Spinal cord (tissue), 10 donors: Measurements from ENCODE around the gene TMEM117. TPM values are rescaled to one million over a fixed set of nuclear protein-coding genes. Genes with fewer than 3 reads are reported as not detected.
"Not testable (repeated sequence)": the region's sequence is repeated elsewhere in the genome, so short reads cannot be mapped to it uniquely, and the experiment has no call there.

ENCODE experiments used
- DNase-seq, 6 donors: peaks; one replicate each; pipeline versions ENCODE4 v3.0.0 to v3.0.0-alpha.2; 2013 to 2015; ENCODE audit warnings: low spot score in 6 of 6, low read depth in 4 of 6
- H3K27ac ChIP-seq: one replicate; pipeline ENCODE4 v1.5.1; 2013; ENCODE audit warnings: low read depth, low read length, control low read depth
- H3K27me3 ChIP-seq: one replicate; pipeline ENCODE4 v1.6.1; 2013; ENCODE audit warnings: low read length; ENCODE audit not compliant: control insufficient read depth, insufficient read depth
- H3K36me3 ChIP-seq: one replicate; pipeline ENCODE4 v1.6.1; 2013; ENCODE audit warnings: low read length; ENCODE audit not compliant: control insufficient read depth, insufficient read depth
- H3K4me1 ChIP-seq: one replicate; pipeline ENCODE4 v1.6.1; 2013; ENCODE audit warnings: low read length; ENCODE audit not compliant: control insufficient read depth, insufficient read depth
- H3K4me3 ChIP-seq: one replicate; pipeline ENCODE4 v1.5.1; 2013; ENCODE audit warnings: low read depth, low read length, control low read depth
- H3K9me3 ChIP-seq: one replicate; pipeline ENCODE4 v1.6.1; 2013; ENCODE audit warnings: low read length; ENCODE audit not compliant: control insufficient read depth, insufficient read depth
- WGBS: methylation state at CpG from one replicate; pipeline ENCODE4 v1.1.5; 2013; ENCODE audit warnings: missing lambda C conversion rate; ENCODE audit not compliant: insufficient coverage; 5-methylcytosine and 5-hydroxymethylcytosine counted together
- polyA plus RNA-seq, 2 donors: library from polyadenylated mRNA; unstranded; fragments of 120-200 nt; gene quantifications; one replicate each; pipeline ENCODE4 v1.2.1, GENCODE V29; 2013; ENCODE audit not compliant: insufficient read length in 2 of 2
- total RNA-seq, 2 donors: library from RNA; depleted of rRNA in 1 of 2; stranded (reverse); fragments of 120-200 nt in 1 of 2; fragments of >200 nt in 1 of 2; gene quantifications; one replicate each; pipeline versions ENCODE4 v1.2.3 to v1.2.4, GENCODE V29; 2013 to 2014
- donor health status: healthy.

TMEM117 gene
- total and polyA plus RNA-seq, 4 donors, result 14.7 to 52.8 (median 23.1) TPM

DNA sequence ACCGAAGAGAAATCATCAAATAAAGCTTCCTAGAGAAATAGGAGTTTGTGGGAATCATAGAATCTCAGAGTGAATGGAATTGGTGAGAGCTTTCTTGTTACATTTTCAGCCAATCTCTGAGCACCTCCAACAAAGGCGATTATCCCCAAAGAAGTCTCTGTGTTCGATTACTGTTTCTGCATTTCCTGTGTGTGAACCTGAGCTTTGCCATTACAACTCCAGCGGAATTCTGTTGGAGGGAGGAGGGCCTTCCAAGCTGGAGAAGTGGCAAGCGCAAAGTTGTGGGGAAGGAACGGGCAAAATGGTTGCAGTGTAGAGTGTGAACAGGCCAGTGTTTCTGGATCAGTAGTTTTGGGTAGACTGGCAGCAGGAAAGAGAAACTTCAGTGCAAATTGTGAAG, 23.1 kb downstream of the TMEM117 start:
- Histone ChIP-seq H3K9me3 (no peaks in the 10 kb centered on the region), H3K27me3 (no peaks in the 10 kb centered on the region), H3K36me3 (peaks cover 4% of the 10 kb centered on the region), H3K27ac (no peak overlapping the region), H3K4me3 (no peak overlapping the region), H3K4me1 (no peaks in the 10 kb centered on the region)
- 94% methylated on average over 3 of the region's 6 CpGs for WGBS
- no peak for DNase-seq

DNA sequence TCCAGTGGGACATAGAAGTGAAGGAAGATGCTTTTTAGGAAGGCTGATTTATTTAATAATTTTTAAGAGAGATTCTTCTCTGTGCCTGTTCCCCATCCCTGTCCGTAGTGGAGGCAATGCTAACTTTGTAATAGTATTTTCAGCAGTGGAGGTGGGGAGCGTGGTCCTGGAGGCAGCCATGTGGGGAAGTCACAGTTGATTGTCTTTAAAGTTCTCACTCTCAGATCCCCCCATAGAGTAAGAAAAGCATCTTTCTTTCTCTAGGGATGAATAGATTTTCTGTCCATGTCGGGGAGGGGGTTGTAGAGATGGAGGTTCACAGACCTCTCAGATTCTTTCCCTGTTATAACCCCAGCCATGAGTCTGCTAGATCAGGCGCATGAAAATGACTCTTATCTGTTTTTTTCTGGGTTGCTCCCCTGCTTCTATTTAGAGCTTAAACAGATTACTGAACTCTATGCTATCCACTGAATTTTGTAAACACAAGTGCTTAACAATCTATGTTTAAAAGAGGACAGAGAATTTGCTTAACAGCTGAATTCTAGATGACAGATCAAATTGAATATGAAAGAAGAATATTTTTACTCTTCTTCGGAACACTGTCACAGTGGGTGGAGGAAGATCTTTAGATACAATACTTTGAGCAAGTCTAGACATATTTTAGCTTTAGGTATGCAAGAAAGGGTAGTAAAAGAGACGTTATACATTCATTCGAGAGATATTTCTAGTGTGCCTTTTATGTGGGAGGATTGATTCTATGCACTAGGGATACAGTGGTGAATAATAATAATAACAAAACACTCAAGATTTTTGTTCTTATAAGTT, 25.3 kb downstream of the TMEM117 start:
- H3K9me3 ChIP-seq, result no peaks in the 10 kb centered on the region
- WGBS, result no CpG with 5 or more reads among the region's 7 CpGs
- H3K36me3 ChIP-seq, result peaks cover 5% of the 10 kb centered on the region
- no peaks in the 10 kb centered on the region for H3K4me1 ChIP-seq
- no peak for DNase-seq
- H3K27ac ChIP-seq, result no peak overlapping the region
- no peak overlapping the region for H3K4me3 ChIP-seq
- no peaks in the 10 kb centered on the region for H3K27me3 ChIP-seq

DNA sequence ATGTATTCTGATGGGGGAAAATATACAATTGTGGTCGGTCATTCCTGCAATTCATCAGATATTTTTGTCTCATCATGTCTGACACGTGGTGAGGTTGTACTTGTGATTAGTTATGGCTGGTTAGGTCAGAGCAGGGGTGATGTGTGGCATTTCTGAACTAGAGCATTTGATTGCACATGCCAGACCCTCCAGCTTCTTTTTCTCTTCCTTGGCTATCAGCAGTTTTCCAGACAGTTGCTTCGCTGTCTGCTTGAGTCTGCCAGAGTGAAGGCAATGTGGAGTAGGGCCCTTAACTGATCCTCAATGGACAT, 25.9 kb downstream of the TMEM117 start:
- Histone ChIP-seq H3K27me3 (no peaks in the 10 kb centered on the region), H3K36me3 (peaks cover 5% of the 10 kb centered on the region), H3K9me3 (no peaks in the 10 kb centered on the region), H3K4me3 (no peak overlapping the region), H3K4me1 (no peaks in the 10 kb centered on the region), H3K27ac (no peak overlapping the region)
- WGBS, result 100% methylated on average over 2 of the region's 3 CpGs
- no peak for DNase-seq

- no peaks in the 10 kb centered on the region for H3K9me3 ChIP-seq
- no peak overlapping the region for H3K27ac ChIP-seq
- WGBS, result 98% methylated on average over 20 of the region's 23 CpGs
- H3K36me3 ChIP-seq, result peaks cover 5% of the 10 kb centered on the region
- H3K27me3 ChIP-seq, result no peaks in the 10 kb centered on the region
- H3K4me3 ChIP-seq, result no peak overlapping the region
- DNase-seq, result no peak
- H3K4me1 ChIP-seq, result no peaks in the 10 kb centered on the region
Measured at GRCh38 chr12:43863770-43864366, 28.0 kb downstream of the TMEM117 start.

GRCh38 chr12:43864557-43864956, 28.7 kb downstream of the TMEM117 start:
- not testable (repeated sequence) for H3K27ac ChIP-seq, H3K27me3 ChIP-seq, H3K36me3 ChIP-seq, H3K4me1 ChIP-seq, H3K4me3 ChIP-seq, H3K9me3 ChIP-seq, DNase-seq
- 74% methylated on average over 3 of the region's 5 CpGs for WGBS

GRCh38 chr12:43869184-43869583, 33.3 kb downstream of the TMEM117 start:
- Histone ChIP-seq H3K27ac (no peak overlapping the region), H3K9me3 (no peaks in the 10 kb centered on the region), H3K4me3 (no peak overlapping the region), H3K4me1 (no peaks in the 10 kb centered on the region), H3K27me3 (no peaks in the 10 kb centered on the region), H3K36me3 (no peaks in the 10 kb centered on the region)
- peak in 1 of 6 donors; percentile 3 for DNase-seq
- WGBS, result no CpG with 5 or more reads among the region's 1 CpG

- H3K9me3 ChIP-seq, H3K4me1 ChIP-seq, DNase-seq, H3K4me3 ChIP-seq, H3K27ac ChIP-seq, H3K36me3 ChIP-seq, H3K27me3 ChIP-seq: not testable (repeated sequence)
Measured at GRCh38 chr12:43869765-43870164, 33.9 kb downstream of the TMEM117 start.

DNA sequence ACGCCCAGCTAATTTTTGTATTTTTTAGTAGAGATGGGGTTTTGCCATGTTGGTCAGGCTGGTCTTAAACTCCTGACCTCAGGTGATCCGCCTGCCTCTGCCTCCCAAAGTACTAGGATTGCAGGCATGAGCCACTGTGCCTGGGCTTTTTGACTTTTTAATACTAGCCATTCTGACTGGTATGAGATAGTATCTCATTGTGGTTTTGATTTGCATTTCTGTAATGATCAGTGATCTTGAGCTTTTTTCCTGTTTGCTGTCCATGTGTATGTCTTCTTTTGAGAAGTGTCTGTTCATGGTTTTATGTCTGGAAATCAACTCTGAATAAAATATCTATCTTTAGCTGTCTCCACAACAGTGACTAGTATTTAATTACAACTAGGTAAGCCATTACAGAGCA, 35.4 kb downstream of the TMEM117 start:
- WGBS, result 86% methylated on average over 1 of the region's 2 CpGs
- H3K4me1 ChIP-seq, H3K9me3 ChIP-seq, DNase-seq, H3K27ac ChIP-seq, H3K27me3 ChIP-seq, H3K36me3 ChIP-seq, H3K4me3 ChIP-seq: not testable (repeated sequence)

GRCh38 chr12:43872396-43872795, 36.5 kb downstream of the TMEM117 start:
- Histone ChIP-seq H3K9me3 (no peaks in the 10 kb centered on the region), H3K27ac (no peak overlapping the region), H3K36me3 (no peaks in the 10 kb centered on the region), H3K27me3 (no peaks in the 10 kb centered on the region), H3K4me3 (no peak overlapping the region), H3K4me1 (no peaks in the 10 kb centered on the region)
- DNase-seq, result no peak
- no CpG with 5 or more reads among the region's 2 CpGs for WGBS

DNA sequence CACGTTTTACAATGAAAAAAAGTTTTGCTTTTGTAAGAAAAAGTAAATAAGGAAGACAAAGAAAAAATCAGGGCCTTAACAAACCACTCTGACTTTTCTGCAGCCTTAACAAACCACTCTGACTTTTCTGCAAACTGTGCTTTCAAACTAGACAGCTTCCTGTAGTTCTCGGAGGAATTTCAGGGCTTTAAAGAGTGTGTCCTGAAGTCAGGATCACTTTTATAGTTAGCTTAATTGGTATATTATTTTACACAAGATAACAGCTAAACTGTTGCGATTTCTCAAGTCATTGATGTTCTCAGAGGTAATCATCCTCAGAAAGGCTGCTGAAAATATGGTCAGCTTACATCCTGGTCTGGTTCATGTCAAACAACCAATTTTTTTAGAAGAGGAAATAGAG, 42.2 kb downstream of the TMEM117 start:
- no peak for DNase-seq
- no CpG with 5 or more reads among the region's 3 CpGs for WGBS
- Histone ChIP-seq H3K9me3 (no peaks in the 10 kb centered on the region), H3K4me1 (no peaks in the 10 kb centered on the region), H3K27ac (no peak overlapping the region), H3K36me3 (no peaks in the 10 kb centered on the region), H3K4me3 (no peak overlapping the region), H3K27me3 (no peaks in the 10 kb centered on the region)
